ENCODE data around the gene HOXC5. TPM values are rescaled to one million over a fixed set of nuclear protein-coding genes. Genes with fewer than 3 reads are reported as not detected.

HOXC5 gene
- polyA plus RNA-seq, 2 donors = 0.41 to 0.96 TPM

DNA sequence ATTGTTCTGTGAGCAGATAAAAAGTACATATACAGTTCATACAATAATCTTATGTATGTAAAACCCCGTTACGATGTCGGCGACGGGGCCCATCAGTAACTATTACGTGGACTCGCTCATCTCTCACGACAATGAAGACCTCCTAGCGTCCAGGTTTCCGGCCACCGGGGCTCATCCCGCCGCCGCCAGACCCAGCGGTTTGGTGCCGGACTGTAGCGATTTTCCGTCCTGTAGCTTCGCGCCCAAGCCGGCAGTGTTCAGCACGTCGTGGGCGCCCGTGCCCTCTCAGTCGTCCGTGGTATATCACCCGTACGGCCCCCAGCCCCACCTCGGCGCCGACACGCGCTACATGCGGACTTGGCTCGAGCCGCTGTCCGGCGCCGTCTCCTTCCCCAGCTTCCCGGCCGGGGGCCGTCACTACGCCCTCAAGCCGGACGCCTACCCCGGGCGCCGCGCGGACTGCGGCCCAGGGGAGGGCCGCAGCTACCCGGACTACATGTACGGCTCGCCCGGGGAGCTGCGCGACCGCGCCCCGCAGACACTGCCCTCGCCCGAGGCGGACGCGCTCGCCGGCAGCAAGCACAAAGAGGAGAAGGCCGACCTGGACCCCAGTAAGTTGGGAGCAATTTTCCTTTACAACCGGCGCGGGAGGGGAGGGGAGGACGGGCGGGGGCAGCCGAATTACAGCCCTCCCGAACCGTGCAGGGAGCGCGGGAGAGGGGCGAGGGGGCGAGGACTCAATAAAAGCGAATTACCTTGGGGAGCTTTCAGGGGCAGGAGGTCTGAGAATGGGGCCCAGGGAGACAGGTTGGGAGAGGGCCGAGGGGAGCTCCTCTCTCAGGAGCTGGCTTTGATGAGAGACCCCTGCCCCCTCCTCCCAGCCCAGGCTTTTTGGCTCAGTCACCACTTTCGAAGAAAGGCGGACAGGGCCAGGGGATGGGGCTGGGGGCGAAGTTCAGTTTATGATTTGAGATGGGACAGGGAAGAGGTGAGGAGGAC is 32.4 kb upstream of the HOXC5 start, which contains the start of gene HOXC9:
Gene HOXC9, plus strand, starts transcription at position 46 of the 999 bp plus-strand sequence. Its CDS starts 28 bp downstream, at position 74.
- Histone ChIP-seq H3K27me3 (ENCODE audit: control insufficient read depth in 1 of 2, insufficient read depth in 2 of 2, low read length in 2 of 2) (peaks cover 3 to 33% of the 10 kb centered on the region in 2 donors), H3K4me1 (ENCODE audit: control insufficient read depth in 2 of 2, insufficient read depth in 2 of 2, low read length in 1 of 2) (peaks cover 2 to 7% of the 10 kb centered on the region in 2 donors), H3K9me3 (ENCODE audit: control insufficient read depth in 2 of 2, insufficient read depth in 1 of 2, low read depth in 1 of 2, low read length in 1 of 2) (no peaks in the 10 kb centered on the region), H3K27ac (ENCODE audit: low read depth in 2 of 2, low read length in 1 of 2) (no peak within 1 kb of the TSS), H3K4me3 (ENCODE audit: low read depth in 1 of 2, low read length in 2 of 2) (peak within 1 kb of the TSS; percentile 43 to 67), H3K36me3 (ENCODE audit: control insufficient read depth in 2 of 2, insufficient read depth in 2 of 2, low read length in 1 of 2) (no peaks in the 10 kb centered on the region)
- WGBS, 2 donors = 5 to 7% methylated on average over 82 to 87 of the region's 87 CpGs

DNA sequence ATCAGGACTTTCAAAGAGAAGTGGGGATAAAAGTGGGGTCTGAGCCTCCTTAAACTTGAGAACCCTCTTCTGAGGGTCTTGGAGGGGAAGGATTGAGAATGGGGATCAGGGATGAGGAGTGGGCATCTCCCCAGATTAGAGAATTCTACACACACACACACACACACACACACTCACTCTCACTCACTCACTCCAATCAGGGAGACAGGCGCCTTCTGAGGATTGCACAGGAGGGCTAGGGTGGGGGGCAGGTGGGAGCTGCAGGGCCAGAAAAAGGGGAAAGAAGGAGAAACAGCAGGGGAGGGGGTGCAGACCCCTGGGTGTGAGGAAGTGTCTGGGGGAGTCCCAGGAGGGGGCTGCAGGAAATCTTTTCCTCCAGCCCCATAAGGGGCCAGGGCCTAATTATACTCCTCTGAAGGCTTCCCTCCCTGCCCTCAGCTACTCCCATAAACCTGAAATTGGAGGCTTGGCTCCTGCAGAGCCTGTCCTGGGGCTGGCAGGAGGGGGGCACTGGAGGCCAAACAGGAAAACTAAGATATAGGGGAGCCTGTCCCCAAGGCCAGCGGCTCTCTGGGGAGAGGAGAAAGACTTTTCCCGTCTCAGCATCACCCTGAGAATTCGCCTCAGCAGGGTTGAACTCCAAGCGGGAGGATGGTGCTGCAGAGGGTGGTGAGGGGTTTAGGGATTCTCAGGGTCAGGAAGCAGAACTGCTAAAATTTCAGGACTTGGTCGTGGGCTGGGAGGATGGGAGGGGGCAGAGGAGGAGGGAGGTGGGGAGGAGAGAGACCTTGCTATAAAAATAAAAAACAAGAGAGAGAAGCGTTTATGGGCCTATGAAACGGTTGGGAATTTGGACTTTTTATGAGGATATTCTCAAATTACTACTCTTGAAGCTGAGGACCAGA is 31.3 kb upstream of the HOXC5 start:
- Histone ChIP-seq H3K4me1 (ENCODE audit: control insufficient read depth in 2 of 2, insufficient read depth in 2 of 2, low read length in 1 of 2) (peaks cover 2 to 7% of the 10 kb centered on the region in 2 donors), H3K9me3 (ENCODE audit: control insufficient read depth in 2 of 2, insufficient read depth in 1 of 2, low read depth in 1 of 2, low read length in 1 of 2) (no peaks in the 10 kb centered on the region), H3K27me3 (ENCODE audit: control insufficient read depth in 1 of 2, insufficient read depth in 2 of 2, low read length in 2 of 2) (peaks cover 3 to 29% of the 10 kb centered on the region in 2 donors), H3K27ac (ENCODE audit: low read depth in 2 of 2, low read length in 1 of 2) (no peak overlapping the region), H3K4me3 (ENCODE audit: low read depth in 1 of 2, low read length in 2 of 2) (no peak overlapping the region), H3K36me3 (ENCODE audit: control insufficient read depth in 2 of 2, insufficient read depth in 2 of 2, low read length in 1 of 2) (no peaks in the 10 kb centered on the region)
- 46 to 53% methylated on average over 8 of the region's 8 CpGs for WGBS, 2 donors

DNA sequence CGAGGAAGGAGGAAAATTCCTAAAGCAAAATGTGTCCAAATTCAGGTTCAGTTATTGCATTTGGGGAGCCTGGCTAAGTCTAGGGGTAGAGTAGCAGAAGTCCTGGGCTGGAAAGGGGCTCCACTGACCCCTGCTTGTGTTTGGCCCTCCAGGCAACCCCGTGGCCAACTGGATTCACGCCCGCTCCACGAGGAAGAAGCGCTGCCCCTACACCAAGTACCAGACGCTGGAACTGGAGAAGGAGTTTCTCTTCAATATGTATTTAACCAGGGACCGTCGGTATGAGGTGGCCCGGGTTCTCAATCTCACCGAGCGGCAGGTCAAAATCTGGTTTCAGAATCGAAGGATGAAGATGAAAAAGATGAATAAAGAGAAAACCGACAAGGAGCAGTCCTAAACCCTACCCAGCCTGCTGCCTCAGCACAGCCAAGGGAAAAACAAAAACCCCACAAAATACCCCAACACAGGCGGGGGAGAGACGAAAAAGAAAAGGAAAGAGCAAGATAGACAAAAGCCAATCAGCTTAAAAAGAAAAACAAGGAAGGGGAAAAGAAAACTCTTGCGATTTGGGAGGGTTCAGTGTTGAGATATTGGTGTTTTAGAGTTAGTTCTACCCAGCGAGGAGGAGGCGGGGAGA is 30.5 kb upstream of the HOXC5 start:
- Histone ChIP-seq H3K4me3 (ENCODE audit: low read depth in 1 of 2, low read length in 2 of 2) (no peak overlapping the region), H3K9me3 (ENCODE audit: control insufficient read depth in 2 of 2, insufficient read depth in 1 of 2, low read depth in 1 of 2, low read length in 1 of 2) (no peaks in the 10 kb centered on the region), H3K36me3 (ENCODE audit: control insufficient read depth in 2 of 2, insufficient read depth in 2 of 2, low read length in 1 of 2) (no peaks in the 10 kb centered on the region), H3K27me3 (ENCODE audit: control insufficient read depth in 1 of 2, insufficient read depth in 2 of 2, low read length in 2 of 2) (peaks cover 3 to 33% of the 10 kb centered on the region in 2 donors), H3K27ac (ENCODE audit: low read depth in 2 of 2, low read length in 1 of 2) (no peak overlapping the region), H3K4me1 (ENCODE audit: control insufficient read depth in 2 of 2, insufficient read depth in 2 of 2, low read length in 1 of 2) (peaks cover 2 to 7% of the 10 kb centered on the region in 2 donors)
- 24 to 45% methylated on average over 19 of the region's 19 CpGs for WGBS, 2 donors

DNA sequence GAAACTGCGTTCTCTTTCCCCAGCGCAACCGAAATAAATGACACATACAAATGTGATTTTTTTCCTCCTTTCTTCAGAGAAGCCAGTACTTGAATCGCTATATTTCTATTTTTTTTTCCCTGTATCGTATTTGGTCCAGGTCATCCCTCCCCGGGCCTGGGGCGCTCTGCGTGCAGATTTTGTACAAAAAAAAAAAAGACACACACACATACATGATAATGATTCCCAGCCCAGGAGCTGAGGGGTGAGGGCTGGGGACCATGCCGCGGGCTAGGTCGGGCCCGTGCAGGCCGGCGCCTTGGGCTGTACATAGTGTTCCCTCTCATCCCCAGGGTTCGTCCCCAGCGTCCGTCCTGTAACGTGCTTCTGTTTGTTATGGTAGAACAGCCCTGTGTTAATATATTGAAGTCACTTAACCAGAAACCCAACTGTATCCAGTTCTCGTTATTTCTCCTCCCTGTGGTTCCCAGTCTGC is 29.9 kb upstream of the HOXC5 start:
- H3K27ac ChIP-seq (ENCODE audit: low read depth in 2 of 2, low read length in 1 of 2) = no peak overlapping the region
- H3K4me3 ChIP-seq (ENCODE audit: low read depth in 1 of 2, low read length in 2 of 2) = no peak overlapping the region
- no peaks in the 10 kb centered on the region for H3K9me3 ChIP-seq (ENCODE audit: control insufficient read depth in 2 of 2, insufficient read depth in 1 of 2, low read depth in 1 of 2, low read length in 1 of 2)
- 42 to 59% methylated on average over 19 of the region's 19 CpGs for WGBS, 2 donors
- H3K4me1 ChIP-seq (ENCODE audit: control insufficient read depth in 2 of 2, insufficient read depth in 2 of 2, low read length in 1 of 2) = peaks cover 2 to 7% of the 10 kb centered on the region in 2 donors
- no peaks in the 10 kb centered on the region for H3K36me3 ChIP-seq (ENCODE audit: control insufficient read depth in 2 of 2, insufficient read depth in 2 of 2, low read length in 1 of 2)
- H3K27me3 ChIP-seq (ENCODE audit: control insufficient read depth in 1 of 2, insufficient read depth in 2 of 2, low read length in 2 of 2) = peaks cover 3 to 32% of the 10 kb centered on the region in 2 donors

DNA sequence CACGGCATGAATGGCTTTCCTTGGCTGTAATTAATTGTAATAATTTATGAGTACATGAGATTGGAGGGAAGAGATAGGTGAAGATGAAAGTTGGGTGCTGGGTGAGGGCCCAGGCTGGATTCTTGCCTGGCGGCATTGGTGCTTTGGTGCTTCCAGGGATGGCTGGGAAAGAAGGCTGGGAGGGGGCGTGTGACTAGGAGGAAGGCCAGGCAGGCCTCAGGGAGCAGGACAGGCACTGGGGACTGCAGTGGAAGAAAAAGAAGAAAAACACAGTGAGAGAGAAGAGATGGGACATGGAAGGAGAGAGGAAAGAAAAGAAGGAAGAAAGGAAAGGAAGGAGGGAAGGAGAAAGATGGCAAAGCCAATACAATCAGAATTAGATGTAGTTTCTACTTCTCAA is 29.2 kb upstream of the HOXC5 start:
- WGBS, 2 donors = 42 to 44% methylated on average over 3 of the region's 3 CpGs

DNA sequence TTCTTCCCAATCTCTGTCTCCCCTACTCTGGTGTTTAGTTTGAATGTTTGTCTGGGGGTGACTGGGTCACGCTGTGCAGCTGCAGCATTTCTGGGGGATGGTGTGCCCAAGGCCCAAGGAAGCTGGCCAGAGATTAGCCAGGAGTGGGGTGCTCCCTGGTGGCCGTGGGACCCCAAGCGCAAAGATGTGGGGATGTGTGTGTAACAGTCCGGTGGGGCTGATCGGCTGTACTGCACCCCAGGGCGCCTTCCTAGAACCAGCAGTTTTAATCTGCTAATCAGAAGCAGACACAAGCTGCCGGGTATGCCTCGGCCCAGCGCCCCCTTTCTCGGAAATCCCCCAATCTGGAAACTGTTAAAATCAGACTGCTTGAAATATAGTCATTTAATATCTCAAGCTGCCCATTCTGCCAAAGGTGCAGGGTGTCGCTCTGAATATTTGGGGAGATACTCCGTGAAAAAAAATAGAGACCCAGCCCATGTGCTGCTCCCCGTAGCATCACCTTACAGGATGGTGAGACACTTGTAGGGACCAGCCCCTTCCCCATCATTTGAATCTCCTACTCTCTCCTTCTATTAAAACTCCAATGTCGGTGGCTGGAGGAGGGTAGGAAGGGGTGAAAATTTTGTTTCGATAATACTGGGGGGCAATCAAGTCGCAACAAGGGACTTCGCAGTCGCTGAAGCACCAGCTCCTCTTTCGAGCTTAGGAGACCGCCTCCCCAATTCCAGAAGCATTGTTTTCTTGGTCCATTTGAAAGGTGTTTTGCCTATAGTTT is 28.6 kb upstream of the HOXC5 start:
- 27 to 39% methylated on average over 20 of the region's 20 CpGs for WGBS, 2 donors
- H3K9me3 ChIP-seq (ENCODE audit: control insufficient read depth in 2 of 2, insufficient read depth in 1 of 2, low read depth in 1 of 2, low read length in 1 of 2) = no peaks in the 10 kb centered on the region
- no peaks in the 10 kb centered on the region for H3K36me3 ChIP-seq (ENCODE audit: control insufficient read depth in 2 of 2, insufficient read depth in 2 of 2, low read length in 1 of 2)
- H3K4me3 ChIP-seq (ENCODE audit: low read depth in 1 of 2, low read length in 2 of 2) = no peak overlapping the region
- no peak overlapping the region for H3K27ac ChIP-seq (ENCODE audit: low read depth in 2 of 2, low read length in 1 of 2)
- H3K4me1 ChIP-seq (ENCODE audit: control insufficient read depth in 2 of 2, insufficient read depth in 2 of 2, low read length in 1 of 2) = peaks cover 4 to 7% of the 10 kb centered on the region in 2 donors
- peaks cover 0 to 28% of the 10 kb centered on the region in 2 donors for H3K27me3 ChIP-seq (ENCODE audit: control insufficient read depth in 1 of 2, insufficient read depth in 2 of 2, low read length in 2 of 2)

More for the DNA sequence above, 29.2 kb upstream of the HOXC5 start:
- Histone ChIP-seq H3K27me3 (ENCODE audit: control insufficient read depth in 1 of 2, insufficient read depth in 2 of 2, low read length in 2 of 2) (peaks cover 0 to 25% of the 10 kb centered on the region in 2 donors), H3K4me1 (ENCODE audit: control insufficient read depth in 2 of 2, insufficient read depth in 2 of 2, low read length in 1 of 2) (peaks cover 2 to 7% of the 10 kb centered on the region in 2 donors), H3K27ac (ENCODE audit: low read depth in 2 of 2, low read length in 1 of 2) (no peak overlapping the region), H3K4me3 (ENCODE audit: low read depth in 1 of 2, low read length in 2 of 2) (no peak overlapping the region), H3K36me3 (ENCODE audit: control insufficient read depth in 2 of 2, insufficient read depth in 2 of 2, low read length in 1 of 2) (no peaks in the 10 kb centered on the region), H3K9me3 (ENCODE audit: control insufficient read depth in 2 of 2, insufficient read depth in 1 of 2, low read depth in 1 of 2, low read length in 1 of 2) (no peaks in the 10 kb centered on the region)

DNA sequence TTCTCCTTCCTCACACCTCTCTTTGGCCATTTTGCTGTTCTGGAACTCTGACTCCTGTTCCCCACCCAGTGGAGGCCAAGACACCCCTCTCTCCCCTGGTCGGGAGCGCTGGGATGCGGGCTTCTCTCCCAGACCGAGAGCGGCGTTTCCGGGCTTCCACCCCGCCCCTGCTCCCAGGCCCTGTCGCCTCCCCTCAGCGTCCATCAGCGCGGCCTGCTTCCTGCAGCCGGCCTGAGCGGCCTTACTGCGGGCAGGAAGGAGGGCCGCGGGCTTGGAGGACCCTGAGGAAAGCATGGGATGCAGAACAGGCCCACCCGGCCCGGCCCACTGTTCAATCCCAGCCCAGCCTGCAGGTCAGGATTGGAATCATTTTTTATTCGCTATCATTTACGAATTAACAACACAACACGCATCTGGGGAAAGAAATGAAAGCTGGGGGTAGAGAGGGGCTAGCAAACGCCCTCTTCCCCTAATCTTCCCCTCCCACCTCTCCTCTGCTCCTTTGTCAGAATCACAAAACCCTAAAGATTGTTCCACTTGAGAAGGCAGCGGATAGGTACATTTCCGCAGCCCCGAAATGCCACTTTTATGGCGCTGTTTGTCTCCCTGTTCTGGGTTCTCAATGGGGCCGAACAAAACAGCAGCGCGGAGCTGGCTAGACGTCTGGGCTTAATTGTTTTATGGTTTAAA is 27.9 kb upstream of the HOXC5 start:
- H3K27me3 ChIP-seq (ENCODE audit: control insufficient read depth in 1 of 2, insufficient read depth in 2 of 2, low read length in 2 of 2) = peaks cover 0 to 32% of the 10 kb centered on the region in 2 donors
- H3K9me3 ChIP-seq (ENCODE audit: control insufficient read depth in 2 of 2, insufficient read depth in 1 of 2, low read depth in 1 of 2, low read length in 1 of 2) = no peaks in the 10 kb centered on the region
- H3K4me1 ChIP-seq (ENCODE audit: control insufficient read depth in 2 of 2, insufficient read depth in 2 of 2, low read length in 1 of 2) = peaks cover 4 to 7% of the 10 kb centered on the region in 2 donors
- no peak overlapping the region for H3K4me3 ChIP-seq (ENCODE audit: low read depth in 1 of 2, low read length in 2 of 2)
- 17 to 31% methylated on average over 31 of the region's 31 CpGs for WGBS, 2 donors
- H3K27ac ChIP-seq (ENCODE audit: low read depth in 2 of 2, low read length in 1 of 2) = no peak overlapping the region
- H3K36me3 ChIP-seq (ENCODE audit: control insufficient read depth in 2 of 2, insufficient read depth in 2 of 2, low read length in 1 of 2) = no peaks in the 10 kb centered on the region

DNA sequence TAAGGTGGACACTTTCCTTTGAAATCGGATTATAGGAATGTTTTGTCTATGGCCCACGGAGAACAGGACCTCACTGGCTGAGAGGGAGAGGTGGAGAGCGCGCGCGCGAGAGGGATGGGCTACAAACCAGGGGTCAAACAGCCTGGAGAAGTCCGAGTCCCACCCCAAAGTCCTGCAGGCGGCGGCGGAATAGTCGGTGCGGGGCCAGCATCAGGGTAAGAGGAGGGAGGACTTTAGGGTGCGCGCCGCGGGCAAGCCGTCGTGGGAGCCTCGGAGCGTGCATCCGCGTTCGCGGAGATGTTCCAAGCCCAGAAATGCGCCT is 27.4 kb upstream of the HOXC5 start:
- peaks cover 3 to 4% of the 10 kb centered on the region in 2 donors for H3K4me1 ChIP-seq (ENCODE audit: control insufficient read depth in 2 of 2, insufficient read depth in 2 of 2, low read length in 1 of 2)
- H3K27me3 ChIP-seq (ENCODE audit: control insufficient read depth in 1 of 2, insufficient read depth in 2 of 2, low read length in 2 of 2) = peaks cover 0 to 33% of the 10 kb centered on the region in 2 donors
- 3 to 8% methylated on average over 26 of the region's 26 CpGs for WGBS, 2 donors
- H3K36me3 ChIP-seq (ENCODE audit: control insufficient read depth in 2 of 2, insufficient read depth in 2 of 2, low read length in 1 of 2) = no peaks in the 10 kb centered on the region
- no peak overlapping the region for H3K4me3 ChIP-seq (ENCODE audit: low read depth in 1 of 2, low read length in 2 of 2)
- no peaks in the 10 kb centered on the region for H3K9me3 ChIP-seq (ENCODE audit: control insufficient read depth in 2 of 2, insufficient read depth in 1 of 2, low read depth in 1 of 2, low read length in 1 of 2)
- H3K27ac ChIP-seq (ENCODE audit: low read depth in 2 of 2, low read length in 1 of 2) = no peak overlapping the region

All from esophagus (tissue), 2 donors.